22Rv1 (cell line): ENCODE measurements around the gene KIF26B.

Source experiments
- CTCF ChIP-seq: fragments of 450-650 bp; IDR thresholded peaks from 2 replicates; pipeline ENCODE4 v1.5.1; 2017; ENCODE audit warnings: mild to moderate bottlenecking
- ZFX ChIP-seq: fragments of 450-650 bp; IDR thresholded peaks from 2 replicates; pipeline ENCODE4 v1.6.1; 2017; ENCODE audit warnings: antibody characterized with exemption, borderline replicate concordance

DNA sequence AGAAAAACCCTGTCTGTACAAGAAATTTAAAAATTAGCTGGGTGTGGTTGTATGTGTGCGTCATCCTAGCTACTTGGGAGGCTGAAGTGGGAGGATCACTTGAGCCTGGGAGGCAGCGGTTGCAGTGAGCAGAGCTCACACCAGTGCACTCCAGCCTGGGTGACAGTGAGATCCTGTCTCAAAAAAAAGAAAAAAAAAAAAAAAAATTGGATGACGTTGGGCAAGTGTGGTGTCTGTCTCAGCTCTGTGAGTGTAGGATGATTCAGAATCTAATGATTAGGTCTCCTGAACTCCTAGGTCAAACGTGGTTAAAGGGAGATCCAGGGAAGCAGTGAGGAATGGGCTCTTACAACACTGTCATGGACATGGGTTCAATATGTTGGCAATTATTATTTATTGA, 435.9 kb downstream of the KIF26B start:
- TF ChIP-seq CTCF (no peak), ZFX (no peak)
